Dendritic cell treated with granulocyte-macrophage colony-stimulating factor and Interleukin-4, amounts not matched to agents 40 ng/mL and 50 ng/mL, for 4 days (primary cell): ENCODE results near the gene CLCA1.
A peak's percentile ranks its signal among the peaks of the same experiment; 100 is the strongest.

Experiments
- H3K27ac Mint-ChIP-seq: one replicate; pipeline ENCODE4 v1.8.0; 2022; ENCODE audit warnings: mild to moderate bottlenecking, mixed read lengths
- H3K27me3 Mint-ChIP-seq: one replicate; pipeline ENCODE4 v1.8.0; 2022; ENCODE audit warnings: mild to moderate bottlenecking, mixed read lengths
- H3K36me3 Mint-ChIP-seq: one replicate; pipeline ENCODE4 v1.8.0; 2022; ENCODE audit warnings: low read depth, mixed read lengths
- H3K4me1 Mint-ChIP-seq: one replicate; pipeline ENCODE4 v1.8.0; 2022; ENCODE audit warnings: low read depth, mixed read lengths
- H3K4me3 Mint-ChIP-seq: one replicate; pipeline ENCODE4 v1.8.0; 2022; ENCODE audit warnings: mild to moderate bottlenecking, moderate library complexity, mixed read lengths
- H3K9me3 Mint-ChIP-seq: one replicate; pipeline ENCODE4 v1.8.0; 2022; ENCODE audit warnings: mixed read lengths
- intact Hi-C: fragments of 100-400 bp; cut with micrococcal nuclease; formaldehyde crosslinking; loops from one replicate; pipeline ENCODE4 v1.15.0; 2022

CLCA1 gene

DNA sequence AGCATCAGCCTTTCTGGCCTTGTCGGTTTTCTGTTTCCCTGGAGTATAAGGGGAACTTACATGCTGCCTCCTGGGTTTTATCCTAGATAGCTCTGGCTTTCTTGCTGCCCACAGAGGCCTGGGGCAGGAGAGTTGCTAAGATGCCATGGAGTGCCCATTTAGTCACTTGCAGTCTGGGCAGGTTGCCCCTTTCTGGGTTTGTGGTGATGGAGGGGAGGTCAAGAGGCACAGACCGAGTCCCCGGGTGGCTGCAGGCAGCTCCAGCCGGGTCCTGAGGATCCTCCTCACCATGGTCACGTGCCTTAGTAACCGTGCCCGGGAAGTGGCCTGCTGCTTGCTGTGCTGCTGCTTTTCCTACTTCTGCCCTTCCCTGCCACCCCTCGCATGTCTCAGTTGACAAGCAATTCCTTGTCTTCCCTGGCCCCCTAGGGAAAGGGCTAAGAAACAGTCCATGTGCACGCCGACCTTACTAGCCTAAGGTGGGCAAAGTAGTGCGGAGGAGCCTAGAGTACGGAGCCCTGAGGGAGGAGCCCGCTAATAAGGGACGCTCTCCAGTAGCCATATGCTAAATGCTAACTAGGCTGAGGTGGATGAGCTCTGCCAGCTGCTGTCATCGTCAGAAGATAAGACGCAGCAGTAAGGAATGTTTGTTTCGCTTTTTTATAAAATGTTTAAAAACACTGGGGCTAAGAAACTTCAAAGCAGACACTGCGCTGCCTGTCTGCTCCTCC lies 34.8 kb downstream of the CLCA1 start:
- peaks cover 16% of the 10 kb centered on the region for H3K4me1 Mint-ChIP-seq
- intact Hi-C loops, result loop anchor here (5.0 kb wide), 1 partner anchor 199 kb away; the partner anchor contains the start of gene SH3GLB1
- no peaks in the 10 kb centered on the region for H3K9me3 Mint-ChIP-seq
- peaks cover 2% of the 10 kb centered on the region for H3K27me3 Mint-ChIP-seq
- peak overlapping the region; percentile 32 for H3K27ac Mint-ChIP-seq
- H3K4me3 Mint-ChIP-seq, result peak overlapping the region; percentile 23
- no peaks in the 10 kb centered on the region for H3K36me3 Mint-ChIP-seq

GRCh38 chr1:86504137-86504479 lies 35.4 kb downstream of the CLCA1 start:
- H3K36me3 Mint-ChIP-seq, result no peaks in the 10 kb centered on the region
- intact Hi-C loops, result loop anchor here (5.0 kb wide), 1 partner anchor 198 kb away; the partner anchor contains the start of gene SH3GLB1
- peaks cover 2% of the 10 kb centered on the region for H3K27me3 Mint-ChIP-seq
- peak overlapping the region; percentile 32 for H3K27ac Mint-ChIP-seq
- peaks cover 16% of the 10 kb centered on the region for H3K4me1 Mint-ChIP-seq
- H3K4me3 Mint-ChIP-seq, result no peak overlapping the region
- no peaks in the 10 kb centered on the region for H3K9me3 Mint-ChIP-seq

GRCh38 chr1:86504895-86505563 lies 36.3 kb downstream of the CLCA1 start:
- intact Hi-C loops, result loop anchor here (5.0 kb wide), 1 partner anchor 197 kb away; the partner anchor contains the start of gene SH3GLB1
- H3K9me3 Mint-ChIP-seq, result no peaks in the 10 kb centered on the region
- no peak overlapping the region for H3K27ac Mint-ChIP-seq
- H3K27me3 Mint-ChIP-seq, result peaks cover 2% of the 10 kb centered on the region
- no peak overlapping the region for H3K4me3 Mint-ChIP-seq
- peaks cover 16% of the 10 kb centered on the region for H3K4me1 Mint-ChIP-seq
- no peaks in the 10 kb centered on the region for H3K36me3 Mint-ChIP-seq

DNA sequence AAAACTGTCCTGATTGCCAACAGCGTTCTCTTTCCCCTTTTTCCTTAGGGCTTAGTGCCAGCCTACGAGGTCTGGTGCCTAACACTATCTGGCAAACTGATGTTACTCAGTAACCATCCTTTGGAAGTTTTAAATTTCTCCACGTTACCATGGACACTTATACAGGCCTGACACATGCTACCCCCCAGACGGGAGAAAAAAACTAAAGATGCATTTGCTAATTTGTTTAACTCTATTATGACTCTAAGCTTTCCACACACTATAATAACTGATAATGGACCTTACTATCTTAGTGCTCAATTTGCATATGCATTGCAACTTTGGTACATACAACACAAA lies 36.8 kb downstream of the CLCA1 start:
- Mint-ChIP-seq H3K27ac (no peak overlapping the region), H3K4me1 (peaks cover 16% of the 10 kb centered on the region), H3K27me3 (peaks cover 2% of the 10 kb centered on the region), H3K9me3 (no peaks in the 10 kb centered on the region), H3K36me3 (no peaks in the 10 kb centered on the region), H3K4me3 (no peak overlapping the region)
- intact Hi-C loops, result no loop called here

- intact Hi-C loops, result loop anchor here (1.0 to 2.0 kb wide), 2 partner anchors 89 to 127 kb away; no protein-coding TSS in a partner anchor
- Mint-ChIP-seq H3K4me3 (no peak overlapping the region), H3K27ac (no peak overlapping the region), H3K36me3 (no peaks in the 10 kb centered on the region), H3K27me3 (peaks cover under 1% of the 10 kb centered on the region), H3K4me1 (peaks cover 7% of the 10 kb centered on the region), H3K9me3 (no peaks in the 10 kb centered on the region)
These were observed 39.3 kb downstream of the CLCA1 start for GRCh38 chr1:86507935-86508582.

GRCh38 chr1:86508583-86508969 lies 39.8 kb downstream of the CLCA1 start:
- no peaks in the 10 kb centered on the region for H3K36me3 Mint-ChIP-seq
- intact Hi-C loops, result loop anchor here (1.0 to 2.0 kb wide), 2 partner anchors 89 to 128 kb away; no protein-coding TSS in a partner anchor

DNA sequence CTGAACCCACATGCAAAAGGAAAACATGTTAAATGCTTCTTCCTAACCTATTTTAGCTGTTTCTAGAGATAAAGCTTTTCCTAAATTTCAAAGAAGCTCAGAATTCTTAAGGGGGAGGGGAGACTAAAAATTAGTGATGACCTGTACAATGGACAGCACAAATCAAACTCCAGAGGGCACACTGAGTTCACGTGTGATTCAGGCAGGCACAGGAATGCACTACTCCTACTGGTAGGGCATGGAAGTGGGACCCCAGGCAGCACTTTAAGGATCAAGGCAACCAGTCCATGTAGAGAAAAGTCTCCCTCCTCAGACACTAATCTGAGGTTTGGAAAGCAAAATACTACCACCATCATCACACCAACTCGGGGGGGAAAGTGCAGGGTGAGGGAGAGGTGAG lies 46.9 kb downstream of the CLCA1 start:
- Mint-ChIP-seq H3K4me3 (no peak overlapping the region), H3K9me3 (no peaks in the 10 kb centered on the region), H3K36me3 (no peaks in the 10 kb centered on the region), H3K4me1 (no peaks in the 10 kb centered on the region), H3K27ac (no peak overlapping the region), H3K27me3 (no peaks in the 10 kb centered on the region)
- intact Hi-C loops, result no loop called here

More at GRCh38 chr1:86508583-86508969, 39.8 kb downstream of the CLCA1 start:
- Mint-ChIP-seq H3K4me1 (peaks cover 1% of the 10 kb centered on the region), H3K27me3 (no peaks in the 10 kb centered on the region), H3K4me3 (no peak overlapping the region), H3K9me3 (no peaks in the 10 kb centered on the region), H3K27ac (no peak overlapping the region)

GRCh38 chr1:86516335-86516734 lies 47.6 kb downstream of the CLCA1 start:
- Mint-ChIP-seq H3K27me3 (no peaks in the 10 kb centered on the region), H3K4me1 (no peaks in the 10 kb centered on the region), H3K9me3 (no peaks in the 10 kb centered on the region), H3K27ac (no peak overlapping the region), H3K4me3 (no peak overlapping the region), H3K36me3 (no peaks in the 10 kb centered on the region)
- intact Hi-C loops, result no loop called here

- no peaks in the 10 kb centered on the region for H3K27me3 Mint-ChIP-seq
- H3K4me3 Mint-ChIP-seq, result no peak overlapping the region
- H3K36me3 Mint-ChIP-seq, result no peaks in the 10 kb centered on the region
- intact Hi-C loops, result no loop called here
- no peaks in the 10 kb centered on the region for H3K9me3 Mint-ChIP-seq
- no peak overlapping the region for H3K27ac Mint-ChIP-seq
- no peaks in the 10 kb centered on the region for H3K4me1 Mint-ChIP-seq
These were observed 48.6 kb downstream of the CLCA1 start for GRCh38 chr1:86517336-86517735.

DNA sequence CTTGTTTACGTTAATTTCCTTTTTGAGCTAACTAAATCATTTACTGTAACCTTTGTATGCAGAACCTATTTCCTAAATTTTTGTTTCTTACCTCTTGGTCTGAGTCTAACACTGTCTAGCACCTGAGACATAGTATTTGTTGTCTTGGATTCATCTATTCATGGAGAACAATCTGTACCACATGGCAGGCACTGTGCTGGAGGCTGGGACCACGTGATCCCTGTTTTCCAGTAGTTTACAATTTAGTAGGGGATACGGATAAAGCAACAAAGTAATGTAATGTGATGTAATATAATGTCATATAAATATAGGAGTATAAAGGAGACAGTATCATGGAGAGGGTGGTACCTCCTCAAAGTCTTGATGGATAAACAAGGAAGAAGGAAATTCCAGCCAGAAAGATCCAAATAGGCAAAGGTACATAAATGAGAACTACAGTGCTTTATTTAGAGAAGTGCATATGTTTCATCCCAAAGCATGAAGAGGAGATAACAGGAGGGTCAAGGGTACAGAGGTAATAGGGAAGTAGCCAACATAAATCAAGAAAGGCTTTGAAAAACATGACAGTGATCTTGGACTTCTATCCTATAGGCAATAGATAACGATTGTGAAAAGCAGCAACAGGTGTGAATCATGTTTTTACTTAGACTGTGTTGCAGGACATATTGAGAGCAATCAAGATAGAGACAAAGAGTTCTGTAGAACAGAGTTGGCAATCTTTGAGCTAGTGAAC lies 52.2 kb downstream of the CLCA1 start:
- intact Hi-C loops, result no loop called here
- no peaks in the 10 kb centered on the region for H3K9me3 Mint-ChIP-seq
- no peaks in the 10 kb centered on the region for H3K27me3 Mint-ChIP-seq
- no peak overlapping the region for H3K4me3 Mint-ChIP-seq
- H3K27ac Mint-ChIP-seq, result no peak overlapping the region
- H3K36me3 Mint-ChIP-seq, result no peaks in the 10 kb centered on the region
- no peaks in the 10 kb centered on the region for H3K4me1 Mint-ChIP-seq

DNA sequence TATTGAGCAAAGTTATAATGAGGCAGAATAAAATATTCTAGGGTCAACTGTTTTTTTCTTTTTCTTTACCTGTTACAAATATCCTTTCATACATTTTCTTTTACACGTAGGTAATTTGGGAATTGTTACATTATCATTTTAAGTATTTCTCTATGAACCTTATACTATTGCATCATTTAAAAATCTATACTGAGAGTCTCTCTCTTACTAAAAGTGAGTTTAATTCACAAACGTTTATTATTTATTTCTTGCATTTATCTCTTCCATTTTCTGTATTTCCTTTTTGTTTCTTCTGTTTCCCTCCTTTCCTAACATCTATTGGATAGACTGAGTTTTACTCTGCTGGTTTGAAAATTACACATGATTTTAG lies 52.8 kb downstream of the CLCA1 start:
- H3K27ac Mint-ChIP-seq, result no peak overlapping the region
- no peaks in the 10 kb centered on the region for H3K4me1 Mint-ChIP-seq
- no peaks in the 10 kb centered on the region for H3K36me3 Mint-ChIP-seq
- no peaks in the 10 kb centered on the region for H3K9me3 Mint-ChIP-seq
- H3K4me3 Mint-ChIP-seq, result no peak overlapping the region
- H3K27me3 Mint-ChIP-seq, result no peaks in the 10 kb centered on the region
- intact Hi-C loops, result no loop called here

DNA sequence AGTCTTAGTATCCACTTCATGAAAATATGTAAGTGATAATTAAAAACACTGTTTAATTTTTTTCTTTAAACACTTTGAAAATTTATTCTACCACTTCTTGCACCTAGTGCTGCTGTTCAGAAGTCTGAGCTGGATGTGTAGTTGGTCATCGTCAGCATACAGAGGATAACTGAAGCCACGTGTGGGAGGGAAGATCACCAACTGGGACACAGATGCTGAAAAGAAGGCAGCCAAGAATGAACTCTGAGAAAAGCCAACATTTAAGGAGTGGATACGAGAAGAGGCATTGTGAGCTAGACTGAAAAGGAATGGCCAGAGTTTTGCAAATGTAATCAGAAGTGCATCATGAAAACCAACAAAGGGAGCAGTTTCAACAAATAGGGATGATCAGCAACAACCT lies 53.5 kb downstream of the CLCA1 start:
- no peaks in the 10 kb centered on the region for H3K27me3 Mint-ChIP-seq
- no peaks in the 10 kb centered on the region for H3K36me3 Mint-ChIP-seq
- H3K4me1 Mint-ChIP-seq, result no peaks in the 10 kb centered on the region
- no peak overlapping the region for H3K4me3 Mint-ChIP-seq
- no peaks in the 10 kb centered on the region for H3K9me3 Mint-ChIP-seq
- intact Hi-C loops, result no loop called here
- no peak overlapping the region for H3K27ac Mint-ChIP-seq

GRCh38 chr1:86523670-86524354 lies 55.1 kb downstream of the CLCA1 start:
- no peak overlapping the region for H3K27ac Mint-ChIP-seq
- no peaks in the 10 kb centered on the region for H3K9me3 Mint-ChIP-seq
- no peaks in the 10 kb centered on the region for H3K27me3 Mint-ChIP-seq
- intact Hi-C loops, result no loop called here
- H3K4me1 Mint-ChIP-seq, result no peaks in the 10 kb centered on the region
- H3K4me3 Mint-ChIP-seq, result no peak overlapping the region
- H3K36me3 Mint-ChIP-seq, result no peaks in the 10 kb centered on the region
